OCI-LY1 (cell line): ENCODE measurements around the gene PPIL4.

Experiments
- H2AFZ ChIP-seq: fragments of 200-600 bp; sonication (generic), shearing (Covaris generic); 2 replicates; pipeline ENCODE4 v1.6.0; 2014; ENCODE audit warnings: antibody characterized with exemption, mild to moderate bottlenecking, low read length
- H3F3A ChIP-seq: fragments of 200-600 bp; sonication (generic), shearing (Covaris generic); 2 replicates; pipeline ENCODE4 v1.6.0; 2014; ENCODE audit warnings: mild to moderate bottlenecking, antibody characterized with exemption, low read length, moderate library complexity; ENCODE audit not compliant: insufficient read depth
- H3K27ac ChIP-seq: fragments of 200-600 bp; sonication (generic); 2 replicates; pipeline ENCODE4 v1.5.1; 2014; ENCODE audit warnings: low read length, mixed run types, mild to moderate bottlenecking, low read depth; ENCODE audit not compliant: poor library complexity, severe bottlenecking
- H3K27me3 ChIP-seq: fragments of 200-600 bp; sonication (generic); 2 replicates; pipeline ENCODE4 v1.6.0; 2014; ENCODE audit warnings: antibody characterized with exemption, mild to moderate bottlenecking, low read length, moderate library complexity; ENCODE audit not compliant: insufficient read depth
- H3K36me3 ChIP-seq: fragments of 200-600 bp; sonication (generic); 2 replicates; pipeline ENCODE4 v1.6.1; 2014; ENCODE audit warnings: mild to moderate bottlenecking, antibody characterized with exemption, low read length, moderate library complexity, mixed read lengths; ENCODE audit not compliant: insufficient read depth
- H3K4me1 ChIP-seq: fragments of 200-600 bp; sonication (generic); 2 replicates; pipeline ENCODE4 v1.5.1; 2014; ENCODE audit warnings: mild to moderate bottlenecking, low read length, moderate library complexity; ENCODE audit not compliant: insufficient read depth, severe bottlenecking
- H3K4me2 ChIP-seq: fragments of 200-600 bp; sonication (generic), shearing (Covaris generic); 2 replicates; pipeline ENCODE4 v1.6.1; 2014; ENCODE audit warnings: low read length
- H3K4me3 ChIP-seq: fragments of 200-600 bp; sonication (generic); 2 replicates; pipeline ENCODE4 v1.5.1; 2014; ENCODE audit warnings: low read length, low read depth, mild to moderate bottlenecking, mixed read lengths; ENCODE audit not compliant: poor library complexity, severe bottlenecking
- H3K79me2 ChIP-seq: fragments of 200-600 bp; shearing (Covaris generic); 2 replicates; pipeline ENCODE4 v1.6.1; 2016; ENCODE audit warnings: mixed run types, low read length, mixed read lengths; ENCODE audit not compliant: insufficient read depth
- H3K9ac ChIP-seq: fragments of 200-600 bp; sonication (generic), shearing (Covaris generic); 2 replicates; pipeline ENCODE4 v1.6.1; 2014; ENCODE audit warnings: mild to moderate bottlenecking, low read length, mixed read lengths
- H3K9me2 ChIP-seq: fragments of 200-600 bp; sonication (generic), shearing (Covaris generic); 2 replicates; pipeline ENCODE4 v1.6.1; 2014; ENCODE audit warnings: low read depth, mild to moderate bottlenecking, low read length, mixed read lengths
- H3K9me3 ChIP-seq: fragments of 200-600 bp; shearing (Covaris generic); 2 replicates; pipeline ENCODE4 v1.6.1; 2014; ENCODE audit warnings: low read length, mixed read lengths
- H4K20me1 ChIP-seq: fragments of 200-600 bp; sonication (generic), shearing (Covaris generic); 2 replicates; pipeline ENCODE4 v1.6.0; 2016; ENCODE audit warnings: mild to moderate bottlenecking, low read length; ENCODE audit not compliant: insufficient read depth
- EZH2 ChIP-seq: fragments of 200-600 bp; sonication (generic), shearing (Covaris generic); IDR thresholded peaks from 2 replicates; pipeline ENCODE4 v1.8.0; 2017; ENCODE audit warnings: borderline replicate concordance, mixed run types, mild to moderate bottlenecking, antibody characterized with exemption, low read length, moderate library complexity, mixed read lengths
- TF ChIP-seq, protein P1 (sequence below): fragments of 200-600 bp; sonication (generic), shearing (Covaris generic); IDR thresholded peaks from 2 replicates; pipeline ENCODE4 v1.5.1; 2017; ENCODE audit warnings: mild to moderate bottlenecking, antibody characterized with exemption, low read length, moderate library complexity, mixed read lengths

PPIL4 gene

DNA sequence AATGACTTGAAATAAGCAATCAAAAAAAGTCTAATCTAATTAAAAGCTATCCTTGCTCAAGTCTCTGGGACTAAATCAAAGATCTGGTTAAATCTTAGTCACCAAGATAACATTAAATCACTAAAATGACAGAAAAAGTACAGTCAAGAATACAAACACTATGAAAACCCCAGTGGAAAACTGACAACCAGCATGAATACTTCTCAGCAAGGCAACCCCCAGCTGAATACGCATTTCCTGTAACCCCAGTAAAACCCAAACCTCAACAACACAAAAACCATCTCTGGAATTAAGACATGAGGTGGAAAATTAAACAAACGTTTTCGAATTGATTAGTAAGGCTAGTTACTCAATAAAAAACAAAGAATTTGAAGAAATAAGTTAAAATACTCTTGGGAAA lies 37.4 kb downstream of the PPIL4 start:
- H3K27me3 ChIP-seq = no peaks in the 10 kb centered on the region
- H3K9ac ChIP-seq = no peak overlapping the region
- peaks cover 6% of the 10 kb centered on the region; the same call in 1 of the 2 replicates for H3K79me2 ChIP-seq
- peaks cover 4% of the 10 kb centered on the region for H3K4me1 ChIP-seq
- TF ChIP-seq EZH2 = no peak
- TF ChIP-seq, protein P1, sequence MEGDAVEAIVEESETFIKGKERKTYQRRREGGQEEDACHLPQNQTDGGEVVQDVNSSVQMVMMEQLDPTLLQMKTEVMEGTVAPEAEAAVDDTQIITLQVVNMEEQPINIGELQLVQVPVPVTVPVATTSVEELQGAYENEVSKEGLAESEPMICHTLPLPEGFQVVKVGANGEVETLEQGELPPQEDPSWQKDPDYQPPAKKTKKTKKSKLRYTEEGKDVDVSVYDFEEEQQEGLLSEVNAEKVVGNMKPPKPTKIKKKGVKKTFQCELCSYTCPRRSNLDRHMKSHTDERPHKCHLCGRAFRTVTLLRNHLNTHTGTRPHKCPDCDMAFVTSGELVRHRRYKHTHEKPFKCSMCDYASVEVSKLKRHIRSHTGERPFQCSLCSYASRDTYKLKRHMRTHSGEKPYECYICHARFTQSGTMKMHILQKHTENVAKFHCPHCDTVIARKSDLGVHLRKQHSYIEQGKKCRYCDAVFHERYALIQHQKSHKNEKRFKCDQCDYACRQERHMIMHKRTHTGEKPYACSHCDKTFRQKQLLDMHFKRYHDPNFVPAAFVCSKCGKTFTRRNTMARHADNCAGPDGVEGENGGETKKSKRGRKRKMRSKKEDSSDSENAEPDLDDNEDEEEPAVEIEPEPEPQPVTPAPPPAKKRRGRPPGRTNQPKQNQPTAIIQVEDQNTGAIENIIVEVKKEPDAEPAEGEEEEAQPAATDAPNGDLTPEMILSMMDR = no peak
- H3K4me3 ChIP-seq = no peak overlapping the region
- H3K9me3 ChIP-seq = no peaks in the 10 kb centered on the region
- H3K9me2 ChIP-seq = no peaks in the 10 kb centered on the region
- H3K27ac ChIP-seq = no peak overlapping the region
- H3F3A ChIP-seq = no peaks in the 10 kb centered on the region; the same call in 1 of the 2 replicates
- H4K20me1 ChIP-seq = no peaks in the 10 kb centered on the region
- H3K4me2 ChIP-seq = no peak overlapping the region
- no peak overlapping the region for H2AFZ ChIP-seq
- peaks cover 35% of the 10 kb centered on the region for H3K36me3 ChIP-seq

DNA sequence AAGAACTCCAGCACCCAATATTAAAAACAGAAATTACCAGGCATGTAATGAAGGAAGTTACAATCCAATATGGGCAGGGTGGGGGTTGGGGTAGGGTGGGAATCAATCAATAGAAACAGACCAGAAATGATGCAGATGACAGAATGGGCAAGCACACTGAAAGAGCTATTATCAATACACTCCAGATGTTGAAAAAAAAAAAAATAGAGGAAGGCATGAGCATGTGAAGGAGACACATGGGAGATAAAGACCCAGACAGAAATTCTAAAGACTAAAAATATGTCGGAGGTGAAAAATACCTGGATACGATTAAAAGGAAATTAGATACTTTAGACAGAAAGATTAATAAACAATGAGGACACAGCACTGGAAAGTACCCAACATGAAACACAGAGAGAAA lies 42.0 kb downstream of the PPIL4 start:
- Histone ChIP-seq H3K9me2 (no peaks in the 10 kb centered on the region), H3K27ac (no peak overlapping the region)

DNA sequence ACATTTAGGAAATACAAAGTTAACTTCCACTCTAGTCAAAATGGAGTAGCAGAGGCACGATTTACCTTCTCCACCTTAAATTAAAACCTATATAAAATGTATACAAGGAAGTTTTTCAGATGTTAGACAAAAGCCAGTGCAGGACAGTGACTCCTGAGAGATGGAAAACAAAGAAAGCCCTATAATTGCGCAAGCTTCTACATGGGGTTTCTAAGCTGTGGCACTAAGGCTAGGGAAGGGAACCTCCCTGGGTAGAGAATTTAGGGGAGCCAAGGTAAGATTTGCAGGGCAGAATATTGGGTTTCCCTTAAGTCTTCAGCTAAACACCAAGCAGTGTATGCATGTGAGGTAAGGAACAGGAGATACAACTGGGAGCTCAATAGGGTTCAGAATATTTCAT lies 42.6 kb downstream of the PPIL4 start:
- TF ChIP-seq, protein P1 = no peak
- TF ChIP-seq EZH2 = no peak
- H3K4me1 ChIP-seq = peaks cover under 1% of the 10 kb centered on the region
- no peak overlapping the region for H3K27ac ChIP-seq
- no peaks in the 10 kb centered on the region for H4K20me1 ChIP-seq
- H3K4me3 ChIP-seq = no peak overlapping the region
- H3K4me2 ChIP-seq = no peak overlapping the region
- H3K27me3 ChIP-seq = no peaks in the 10 kb centered on the region
- no peaks in the 10 kb centered on the region for H3K9me3 ChIP-seq
- H3K9ac ChIP-seq = no peak overlapping the region
- H3K36me3 ChIP-seq = peaks cover 22% of the 10 kb centered on the region
- no peaks in the 10 kb centered on the region; the same call in 1 of the 2 replicates for H3F3A ChIP-seq
- H3K9me2 ChIP-seq = no peaks in the 10 kb centered on the region
- H3K79me2 ChIP-seq = peaks cover 2% of the 10 kb centered on the region; the same call in 1 of the 2 replicates
- H2AFZ ChIP-seq = no peak overlapping the region

More for the DNA sequence above, 42.0 kb downstream of the PPIL4 start:
- Histone ChIP-seq H3K9me3 (no peaks in the 10 kb centered on the region), H3K79me2 (peaks cover 6% of the 10 kb centered on the region; the same call in 1 of the 2 replicates), H3K4me3 (no peak overlapping the region), H3K4me1 (peaks cover 4% of the 10 kb centered on the region), H3K27me3 (no peaks in the 10 kb centered on the region), H3K36me3 (peaks cover 21% of the 10 kb centered on the region), H2AFZ (no peak overlapping the region), H3K9ac (no peak overlapping the region), H3K4me2 (no peak overlapping the region), H4K20me1 (no peaks in the 10 kb centered on the region), H3F3A (no peaks in the 10 kb centered on the region; the same call in 1 of the 2 replicates)
- TF ChIP-seq EZH2 = no peak
- TF ChIP-seq, protein P1 = no peak
